ENCODE measurements around the gene EEF2KMT.

Gene EEF2KMT

DNA sequence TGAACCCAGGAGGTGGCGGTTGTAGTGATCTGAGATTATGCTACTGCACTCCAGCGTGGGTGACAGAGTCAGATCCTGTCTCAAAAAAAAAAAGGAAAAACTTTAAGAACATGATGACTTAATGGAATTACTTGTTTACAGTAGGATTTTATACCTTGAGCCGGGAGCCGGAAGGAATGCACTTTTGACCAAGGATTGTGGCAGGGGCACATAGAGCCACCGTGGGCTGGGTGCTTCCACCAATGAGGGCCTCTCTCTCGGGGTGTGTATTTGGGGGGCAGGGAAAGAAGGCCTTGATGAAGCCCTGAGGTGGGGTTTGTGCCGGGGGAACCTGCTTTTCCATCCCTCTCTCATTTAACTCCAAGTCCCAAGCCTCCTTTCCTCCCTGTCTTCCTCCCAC lies 57.1 kb downstream of the EEF2KMT start:
- no peak for DNase-seq

DNA sequence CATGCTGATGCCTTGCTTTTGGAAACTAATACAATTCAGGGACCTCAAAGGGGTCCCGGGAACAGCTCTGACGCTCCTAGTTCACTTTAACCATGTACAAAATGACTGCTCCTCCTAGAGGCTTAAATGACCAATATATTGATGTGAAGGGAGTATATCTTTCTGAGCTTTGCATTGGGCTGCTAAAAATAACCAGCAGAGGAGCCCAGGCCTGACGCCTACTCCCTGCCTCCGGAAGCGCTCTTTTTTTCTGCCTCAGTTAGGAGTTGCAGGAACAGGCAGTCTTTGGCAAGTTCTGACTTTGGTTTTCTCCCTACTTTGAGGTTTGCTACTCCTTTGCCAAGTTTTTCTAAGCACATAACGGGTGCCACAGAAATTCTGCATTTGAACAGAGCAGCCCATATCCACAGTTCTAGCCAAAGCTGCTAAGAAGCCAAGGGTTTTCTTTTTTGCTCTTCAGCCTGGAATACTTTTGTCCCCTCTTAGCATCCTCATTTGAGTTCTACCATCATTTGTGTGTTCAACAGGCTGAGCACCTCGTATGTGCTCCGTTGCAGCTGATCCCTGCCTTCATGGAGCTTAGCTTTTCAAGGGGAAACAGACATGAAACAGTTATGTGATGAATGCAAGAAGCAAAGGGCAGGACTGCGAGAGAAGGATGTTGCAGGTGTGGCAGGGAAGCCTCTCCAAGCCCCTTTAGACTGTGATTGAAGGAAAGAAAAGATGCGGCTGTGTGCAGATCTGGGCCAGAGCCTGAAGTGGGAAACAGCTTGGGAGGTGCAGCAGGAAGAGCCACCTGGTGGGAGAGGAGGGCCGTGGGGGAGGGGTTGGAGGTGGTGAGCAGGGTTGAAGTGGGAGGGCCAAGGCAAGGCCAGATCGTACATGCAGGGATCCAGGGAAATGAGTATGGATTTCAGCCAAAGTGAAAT lies 61.1 kb downstream of the EEF2KMT start:
- DNase-seq = no peak

DNA sequence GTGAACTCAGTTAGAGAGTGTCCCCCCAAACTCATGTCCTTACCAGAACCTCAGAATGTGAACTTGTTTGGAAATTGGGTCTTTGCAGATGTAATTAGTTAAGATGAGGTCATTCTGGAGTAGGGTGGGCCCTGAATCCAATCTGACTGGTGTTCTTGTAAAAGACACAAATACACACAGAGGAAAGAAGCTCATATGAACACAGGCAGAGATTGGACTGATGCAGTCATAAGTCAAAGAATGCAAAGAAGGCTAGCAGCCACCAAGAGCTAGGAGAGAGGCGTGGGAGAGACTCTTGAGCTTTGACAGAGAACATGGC lies 61.7 kb downstream of the EEF2KMT start:
- DNase-seq = no peak
